Activated T-cell treated with anti-CD3 and anti-CD28 coated beads for 4 hours (primary cell): Measurements from ENCODE around the gene F8.
A peak's percentile ranks its signal among the peaks of the same experiment; 100 is the strongest.
"Not testable (repeated sequence)": the region's sequence is repeated elsewhere in the genome, so short reads cannot be mapped to it uniquely, and the experiment has no call there.

Experiments used
- DNase-seq: peaks from one replicate; pipeline ENCODE4 v3.0.0-alpha.2; 2020

F8 gene

GRCh38 chrX:154980330-154981115 lies 42.0 kb downstream of the F8 start:
- peak; percentile 67 for DNase-seq

- DNase-seq, result no peak
Observed at GRCh38 chrX:154979629-154980028, 42.9 kb downstream of the F8 start.

- DNase-seq, result no peak
Observed at GRCh38 chrX:154968353-154968752, 54.2 kb downstream of the F8 start.

- DNase-seq, result no peak
Observed at GRCh38 chrX:154967603-154968002, 54.9 kb downstream of the F8 start.

- no peak for DNase-seq
Observed at GRCh38 chrX:154961947-154962346, 60.6 kb downstream of the F8 start.

GRCh38 chrX:154955799-154956198 lies 66.7 kb downstream of the F8 start:
- not testable (repeated sequence) for DNase-seq

- not testable (repeated sequence) for DNase-seq
Observed at GRCh38 chrX:154939265-154939664, 83.3 kb downstream of the F8 start.

GRCh38 chrX:154924771-154925170 lies 97.8 kb downstream of the F8 start:
- DNase-seq, result not testable (repeated sequence)

- DNase-seq, result peak; percentile 0
Observed at GRCh38 chrX:154918060-154918483, 104.5 kb downstream of the F8 start.

- no peak for DNase-seq
Observed at GRCh38 chrX:154914052-154914451, 108.5 kb downstream of the F8 start.

- DNase-seq, result not testable (repeated sequence)
Observed at GRCh38 chrX:154910528-154910927, 112.0 kb downstream of the F8 start.

GRCh38 chrX:154910048-154910447 lies 112.5 kb downstream of the F8 start:
- not testable (repeated sequence) for DNase-seq

GRCh38 chrX:154908821-154909220 lies 113.7 kb downstream of the F8 start:
- DNase-seq, result no peak

- DNase-seq, result no peak
Observed at GRCh38 chrX:154902408-154902807, 120.1 kb downstream of the F8 start.

GRCh38 chrX:154900323-154900722 lies 122.2 kb downstream of the F8 start:
- DNase-seq, result no peak

GRCh38 chrX:154892296-154892695 lies 130.2 kb downstream of the F8 start:
- no peak for DNase-seq

GRCh38 chrX:154890990-154891639 lies 131.4 kb downstream of the F8 start:
- no peak for DNase-seq

GRCh38 chrX:154886789-154887221 lies 135.7 kb downstream of the F8 start:
- not testable (repeated sequence) for DNase-seq

- peak; percentile 1 for DNase-seq
Observed at GRCh38 chrX:154886069-154886788, 136.3 kb downstream of the F8 start, which contains the start of gene F8A1. F8A1 (plus strand) TSS chrX:154886355; CDS start chrX:154886375, 20 bp downstream.

- DNase-seq, result not testable (repeated sequence)
Observed at GRCh38 chrX:154885549-154885948, 137.0 kb downstream of the F8 start.

GRCh38 chrX:154885057-154885456 lies 137.5 kb downstream of the F8 start:
- DNase-seq, result not testable (repeated sequence)

- DNase-seq, result not testable (repeated sequence)
Observed at GRCh38 chrX:154884069-154884468, 138.5 kb downstream of the F8 start.

GRCh38 chrX:154873329-154873728 lies 149.2 kb downstream of the F8 start:
- no peak for DNase-seq
